ENCODE results near the gene LRRFIP1.
"Not testable (repeated sequence)": the region's sequence is repeated elsewhere in the genome, so short reads cannot be mapped to it uniquely, and the experiment has no call there.

LRRFIP1 gene

GRCh38 chr2:237597196-237598145 lies 29.9 kb upstream of the LRRFIP1 start:
- no peak for DNase-seq

- DNase-seq, result no peak
Observed at GRCh38 chr2:237598468-237599208, 28.7 kb upstream of the LRRFIP1 start.

GRCh38 chr2:237599465-237600110 lies 27.8 kb upstream of the LRRFIP1 start:
- DNase-seq, result no peak

GRCh38 chr2:237600205-237600846 lies 27.1 kb upstream of the LRRFIP1 start:
- DNase-seq, result no peak

GRCh38 chr2:237601453-237602116 lies 25.8 kb upstream of the LRRFIP1 start:
- DNase-seq, result no peak

- no peak for DNase-seq
Observed at GRCh38 chr2:237602409-237602808, 25.0 kb upstream of the LRRFIP1 start.

GRCh38 chr2:237603049-237603717 lies 24.2 kb upstream of the LRRFIP1 start:
- DNase-seq, result no peak

GRCh38 chr2:237603718-237604362 lies 23.5 kb upstream of the LRRFIP1 start:
- DNase-seq, result peak; percentile 46 to 48

GRCh38 chr2:237604391-237604790 lies 23.0 kb upstream of the LRRFIP1 start:
- DNase-seq, result no peak

- no peak for DNase-seq
Observed at GRCh38 chr2:237604960-237605359, 22.4 kb upstream of the LRRFIP1 start.

GRCh38 chr2:237606522-237606921 lies 20.9 kb upstream of the LRRFIP1 start:
- not testable (repeated sequence) for DNase-seq

- DNase-seq, result no peak
Observed at GRCh38 chr2:237612527-237613357, 14.6 kb upstream of the LRRFIP1 start.

GRCh38 chr2:237613679-237614078 lies 13.7 kb upstream of the LRRFIP1 start:
- DNase-seq, result no peak

- no peak for DNase-seq
Observed at GRCh38 chr2:237614151-237614720, 13.2 kb upstream of the LRRFIP1 start.

GRCh38 chr2:237615631-237616249 lies 11.6 kb upstream of the LRRFIP1 start:
- no peak for DNase-seq

GRCh38 chr2:237616373-237616733 lies 11.0 kb upstream of the LRRFIP1 start:
- no peak for DNase-seq

GRCh38 chr2:237616734-237617586 lies 10.4 kb upstream of the LRRFIP1 start:
- DNase-seq, result no peak

GRCh38 chr2:237617587-237617982 lies 9.8 kb upstream of the LRRFIP1 start:
- DNase-seq, result no peak
